Lower leg skin (tissue), 3 donors: ENCODE measurements around the gene RRAD.

ENCODE experiments used
- POLR2A ChIP-seq, 2 donors: fragments of 450-650 bp; IDR thresholded peaks; one replicate each; pipeline ENCODE4 v1.6.1; 2016 to 2017; ENCODE audit warnings: antibody characterized with exemption in 2 of 2, mild to moderate bottlenecking in 1 of 2, moderate library complexity in 1 of 2
- TF ChIP-seq, protein P1 (sequence below), 3 donors: fragments of 450-650 bp; IDR thresholded peaks; one replicate each; pipeline ENCODE4 v1.5.1; 2016; ENCODE audit warnings: antibody characterized with exemption in 3 of 3, mild to moderate bottlenecking in 3 of 3, moderate library complexity in 2 of 3

DNA sequence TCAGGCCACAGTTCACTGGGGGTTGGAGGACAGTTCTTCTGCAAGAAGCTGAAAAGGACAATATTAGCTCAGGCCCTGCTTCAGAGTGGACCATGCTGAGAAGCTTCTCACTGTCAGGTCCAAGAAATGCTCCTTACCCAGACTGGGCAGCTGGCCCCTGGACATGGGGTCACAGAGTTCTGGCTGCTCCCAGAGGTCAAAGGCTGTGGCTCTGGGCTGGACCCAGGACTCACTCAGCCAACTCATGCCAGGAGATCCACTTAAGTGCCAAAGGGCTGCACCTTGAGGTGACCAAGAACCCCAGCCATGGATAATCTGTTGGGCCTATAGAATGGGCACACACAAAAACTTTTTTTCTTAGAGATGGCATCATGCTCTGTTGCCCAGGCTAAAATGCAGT is 14.0 kb upstream of the RRAD start:
- TF ChIP-seq, protein P1, sequence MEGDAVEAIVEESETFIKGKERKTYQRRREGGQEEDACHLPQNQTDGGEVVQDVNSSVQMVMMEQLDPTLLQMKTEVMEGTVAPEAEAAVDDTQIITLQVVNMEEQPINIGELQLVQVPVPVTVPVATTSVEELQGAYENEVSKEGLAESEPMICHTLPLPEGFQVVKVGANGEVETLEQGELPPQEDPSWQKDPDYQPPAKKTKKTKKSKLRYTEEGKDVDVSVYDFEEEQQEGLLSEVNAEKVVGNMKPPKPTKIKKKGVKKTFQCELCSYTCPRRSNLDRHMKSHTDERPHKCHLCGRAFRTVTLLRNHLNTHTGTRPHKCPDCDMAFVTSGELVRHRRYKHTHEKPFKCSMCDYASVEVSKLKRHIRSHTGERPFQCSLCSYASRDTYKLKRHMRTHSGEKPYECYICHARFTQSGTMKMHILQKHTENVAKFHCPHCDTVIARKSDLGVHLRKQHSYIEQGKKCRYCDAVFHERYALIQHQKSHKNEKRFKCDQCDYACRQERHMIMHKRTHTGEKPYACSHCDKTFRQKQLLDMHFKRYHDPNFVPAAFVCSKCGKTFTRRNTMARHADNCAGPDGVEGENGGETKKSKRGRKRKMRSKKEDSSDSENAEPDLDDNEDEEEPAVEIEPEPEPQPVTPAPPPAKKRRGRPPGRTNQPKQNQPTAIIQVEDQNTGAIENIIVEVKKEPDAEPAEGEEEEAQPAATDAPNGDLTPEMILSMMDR (IDR thresholded peaks at IDR 0.05) = no peak
- TF ChIP-seq POLR2A (IDR thresholded peaks at IDR 0.05) = no peak
